Measurements from ENCODE around the gene GNG4. TPM values are rescaled to one million over a fixed set of nuclear protein-coding genes. Genes with fewer than 3 reads are reported as not detected.

Gene GNG4
- total RNA-seq, 1 donor from 2014 or later: not detected

DNA sequence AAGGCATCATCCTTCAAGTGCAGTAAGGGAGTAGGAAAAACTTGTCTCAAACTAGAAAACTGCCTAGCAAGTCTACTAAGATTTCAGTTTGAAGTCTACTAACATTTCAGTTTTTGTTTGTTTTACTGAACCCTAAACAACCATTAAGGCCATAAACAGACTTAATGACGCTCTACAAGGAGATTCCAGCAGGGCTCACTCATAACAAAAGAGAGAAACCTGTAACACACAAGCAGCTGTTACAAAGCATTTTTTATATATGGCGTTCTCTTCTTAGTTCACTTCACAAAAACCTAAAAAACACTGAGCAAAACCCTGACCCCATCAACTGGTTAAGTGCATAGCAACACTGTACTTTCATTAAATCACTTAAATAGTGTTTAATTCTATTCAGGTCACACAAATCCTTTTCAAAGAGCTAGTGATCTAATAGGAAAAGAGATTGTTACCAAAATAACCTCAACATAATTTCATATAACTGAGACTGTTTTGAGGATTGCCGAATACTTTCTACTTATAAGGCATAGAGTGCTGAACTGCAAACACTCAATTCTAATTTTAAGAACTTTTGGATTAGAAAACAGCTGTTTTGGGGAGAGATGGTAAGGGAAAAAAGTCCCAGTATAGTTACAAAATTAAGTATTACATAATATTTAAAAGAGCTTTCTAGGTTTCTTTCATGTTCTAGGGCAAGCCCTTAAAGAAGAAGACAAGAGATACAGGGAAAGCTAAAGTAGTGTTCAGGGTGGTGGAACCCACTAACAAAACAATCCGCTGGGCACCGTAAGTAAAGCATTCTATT lies 146.8 kb downstream of the GNG4 start:
- TF ChIP-seq, protein P1, sequence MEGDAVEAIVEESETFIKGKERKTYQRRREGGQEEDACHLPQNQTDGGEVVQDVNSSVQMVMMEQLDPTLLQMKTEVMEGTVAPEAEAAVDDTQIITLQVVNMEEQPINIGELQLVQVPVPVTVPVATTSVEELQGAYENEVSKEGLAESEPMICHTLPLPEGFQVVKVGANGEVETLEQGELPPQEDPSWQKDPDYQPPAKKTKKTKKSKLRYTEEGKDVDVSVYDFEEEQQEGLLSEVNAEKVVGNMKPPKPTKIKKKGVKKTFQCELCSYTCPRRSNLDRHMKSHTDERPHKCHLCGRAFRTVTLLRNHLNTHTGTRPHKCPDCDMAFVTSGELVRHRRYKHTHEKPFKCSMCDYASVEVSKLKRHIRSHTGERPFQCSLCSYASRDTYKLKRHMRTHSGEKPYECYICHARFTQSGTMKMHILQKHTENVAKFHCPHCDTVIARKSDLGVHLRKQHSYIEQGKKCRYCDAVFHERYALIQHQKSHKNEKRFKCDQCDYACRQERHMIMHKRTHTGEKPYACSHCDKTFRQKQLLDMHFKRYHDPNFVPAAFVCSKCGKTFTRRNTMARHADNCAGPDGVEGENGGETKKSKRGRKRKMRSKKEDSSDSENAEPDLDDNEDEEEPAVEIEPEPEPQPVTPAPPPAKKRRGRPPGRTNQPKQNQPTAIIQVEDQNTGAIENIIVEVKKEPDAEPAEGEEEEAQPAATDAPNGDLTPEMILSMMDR (IDR thresholded peaks at IDR 0.05; ENCODE audit: insufficient read depth, low read length, severe bottlenecking): no peak
- H3K4me3 ChIP-seq (ENCODE audit: low read depth, low read length): peak overlapping the region; percentile 86
- FAIRE-seq (no peak), DNase-seq (ENCODE audit: low read depth) (peak; percentile 47)
- peaks cover 2% of the 10 kb centered on the region for H3K36me3 ChIP-seq (ENCODE audit: control insufficient read depth, insufficient read depth, low read length)
- no peaks in the 10 kb centered on the region for H3K27me3 ChIP-seq (ENCODE audit: control insufficient read depth, insufficient read depth, low read length)

DNA sequence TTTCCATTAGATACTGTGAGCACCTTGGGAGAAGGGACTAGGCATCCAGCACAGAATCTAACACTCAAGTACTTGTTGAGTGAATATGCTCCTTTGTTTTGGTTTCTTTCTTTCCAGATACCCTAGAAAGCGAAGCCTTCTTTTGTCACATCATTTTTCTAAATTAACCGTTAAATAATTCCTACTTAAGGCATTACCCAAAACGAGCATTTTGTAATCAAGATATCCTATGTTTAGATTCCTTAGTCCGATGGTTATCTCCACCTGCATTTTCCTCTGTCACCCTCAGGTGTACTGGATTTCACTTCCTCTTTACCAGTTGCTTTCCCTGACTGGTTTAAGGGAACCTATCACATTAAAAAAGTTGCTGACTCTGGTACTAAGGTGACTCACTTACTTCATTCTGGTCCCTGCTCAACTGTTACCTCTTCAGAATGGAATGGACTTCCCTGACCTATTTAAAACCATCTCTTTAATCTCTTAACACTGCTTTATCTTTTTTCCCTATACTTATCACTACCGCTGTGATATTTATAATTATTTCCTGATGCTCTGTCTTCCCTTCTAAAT lies 148.5 kb downstream of the GNG4 start:
- no peaks in the 10 kb centered on the region for H3K27me3 ChIP-seq (ENCODE audit: control insufficient read depth, insufficient read depth, low read length)
- TF ChIP-seq, protein P1 (IDR thresholded peaks at IDR 0.05; ENCODE audit: insufficient read depth, low read length, severe bottlenecking): no peak
- no peak overlapping the region for H3K4me3 ChIP-seq (ENCODE audit: low read depth, low read length)
- DNase-seq (ENCODE audit: low read depth) (peak; percentile 77), FAIRE-seq (no peak)
- H3K36me3 ChIP-seq (ENCODE audit: control insufficient read depth, insufficient read depth, low read length): peaks cover 2% of the 10 kb centered on the region

Other genes starting within 250 kb of the GNG4 start
- gene B3GALNT2, start 145.3 kb downstream of the GNG4 start, total RNA-seq: 79.1 and 80.3 TPM in 2 replicates
- 14.0 and 19.6 TPM in 2 replicates for gene LYST, start 217.1 kb upstream of the GNG4 start, total RNA-seq